NCI-H128 (cell line): ENCODE measurements around the gene NPAS3.

Experiments used
- DNase-seq: peaks from one replicate; lab custom pipeline; 2025; ENCODE audit not compliant: unreplicated experiment; lab: John Stamatoyannopoulos, UW

NPAS3 gene

DNA sequence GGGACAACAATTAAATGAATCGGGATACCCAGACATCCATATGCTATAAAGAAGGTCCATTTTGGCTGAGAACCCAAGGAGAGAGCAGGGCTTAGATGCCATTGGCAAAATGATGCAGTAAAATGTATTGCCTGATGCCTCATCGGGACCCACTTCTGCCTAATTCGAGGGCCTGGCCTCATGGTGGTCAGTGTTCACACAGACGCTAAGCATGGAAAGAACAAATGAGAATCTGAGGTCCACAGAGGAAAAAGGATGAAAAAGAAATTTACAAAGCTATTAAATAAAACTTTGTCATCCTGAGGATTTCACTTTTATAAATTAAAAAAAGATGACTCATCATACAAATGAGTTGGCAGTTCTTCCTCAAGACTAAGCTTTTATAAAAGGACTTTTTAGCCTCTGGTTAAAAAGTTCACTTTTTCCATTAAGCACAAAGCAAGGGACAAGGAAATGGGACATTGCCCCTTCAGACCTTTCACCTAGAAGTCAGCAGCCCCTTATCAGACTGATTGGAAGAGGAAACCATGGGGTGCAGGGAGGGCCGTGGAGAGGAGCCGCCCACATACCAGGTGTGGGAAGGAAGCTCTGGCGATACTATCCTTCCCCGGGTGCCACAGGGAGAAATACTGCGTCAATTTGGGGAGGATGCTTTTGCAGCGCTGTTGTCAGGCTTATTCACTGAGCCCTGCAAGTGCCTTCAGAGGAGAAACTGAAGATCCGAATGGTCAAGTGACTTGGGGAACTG is 836.2 kb downstream of the NPAS3 start:
- no peak for DNase-seq

DNA sequence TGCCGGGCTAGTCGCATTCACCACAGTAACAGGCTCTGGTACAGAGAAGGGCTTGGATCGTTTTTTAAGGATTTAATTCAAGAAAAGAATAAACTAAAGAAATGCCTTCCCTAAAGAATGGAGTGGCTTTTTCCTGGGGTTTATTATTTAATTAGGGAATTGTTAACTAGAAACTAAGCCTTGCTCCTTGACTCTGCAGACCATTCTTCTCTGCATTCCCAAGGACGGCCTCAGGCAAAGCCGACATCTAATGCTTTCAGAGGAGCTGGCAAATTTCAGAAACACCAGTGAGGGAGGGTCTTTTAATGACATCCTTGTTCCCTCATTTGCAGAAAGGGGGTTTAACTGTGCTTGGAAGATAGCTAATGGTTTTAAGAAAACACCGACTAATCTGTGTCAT is 838.2 kb downstream of the NPAS3 start:
- DNase-seq = no peak

DNA sequence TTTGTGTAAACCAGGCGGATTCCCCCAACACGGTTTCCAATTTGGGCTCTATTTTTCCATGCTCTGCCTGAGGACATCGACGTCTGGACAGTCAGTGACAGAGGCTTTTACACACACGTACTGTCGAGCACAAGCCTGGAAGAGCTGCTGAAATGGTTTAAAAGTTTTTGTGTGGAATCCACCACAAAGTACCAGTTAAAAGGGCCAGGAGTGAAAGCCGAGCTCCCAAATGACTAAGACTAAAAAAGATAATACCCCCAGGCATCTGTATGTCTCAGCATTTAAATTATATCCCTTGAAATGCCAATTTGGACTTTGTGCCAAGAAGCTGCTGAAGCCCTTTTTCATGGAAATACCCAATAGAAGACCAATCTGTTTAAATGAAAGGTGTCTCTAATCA is 839.0 kb downstream of the NPAS3 start:
- DNase-seq = no peak

GRCh38 chr14:33780035-33780434 is 841.4 kb downstream of the NPAS3 start:
- no peak for DNase-seq

DNA sequence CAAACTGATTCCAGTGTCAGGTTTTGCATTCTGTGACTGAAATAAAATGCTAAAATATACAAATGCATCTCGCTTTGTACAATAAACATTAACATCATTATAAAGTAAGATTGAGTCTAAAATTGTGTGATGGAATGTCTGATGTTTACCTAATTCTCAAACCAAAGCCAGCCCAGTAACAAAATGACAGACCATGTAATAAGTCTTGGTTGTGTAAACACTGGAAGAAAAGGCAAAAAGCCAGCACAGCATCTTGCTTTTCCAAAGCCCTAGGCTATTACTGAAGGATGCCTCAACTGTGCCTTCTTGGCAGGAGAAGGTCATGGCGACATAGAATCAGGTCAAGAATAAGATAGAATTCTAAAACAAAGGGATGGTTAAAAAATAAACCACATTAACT is 842.6 kb downstream of the NPAS3 start:
- no peak for DNase-seq

GRCh38 chr14:33782923-33783322 is 844.2 kb downstream of the NPAS3 start:
- no peak for DNase-seq

GRCh38 chr14:33786091-33786825 is 847.6 kb downstream of the NPAS3 start:
- DNase-seq = no peak

GRCh38 chr14:33788161-33788560 is 849.5 kb downstream of the NPAS3 start:
- DNase-seq = no peak

DNA sequence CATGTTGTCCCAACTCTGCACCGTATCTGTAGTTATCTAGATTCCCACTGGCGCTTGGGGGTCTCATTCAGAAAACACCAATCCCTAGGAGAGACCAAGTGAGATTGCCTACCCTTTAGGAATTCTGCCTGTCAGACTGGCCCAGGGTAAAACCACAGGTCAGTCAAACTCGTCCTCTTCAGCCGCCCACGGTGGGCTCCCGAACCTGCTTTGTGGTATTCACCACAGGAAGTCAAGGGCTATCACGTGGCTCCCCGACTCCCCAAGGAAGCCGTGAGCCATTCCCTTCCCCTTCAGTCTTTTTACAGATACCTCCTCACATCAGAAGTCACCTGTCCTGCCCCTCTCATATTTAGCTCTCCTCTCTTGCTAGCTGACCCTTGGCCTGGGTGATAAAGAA is 852.3 kb downstream of the NPAS3 start:
- DNase-seq = no peak

- DNase-seq = no peak
These were observed 853.5 kb downstream of the NPAS3 start for GRCh38 chr14:33792009-33792719.

GRCh38 chr14:33792720-33793368 is 854.2 kb downstream of the NPAS3 start:
- DNase-seq = peak; percentile 69

DNA sequence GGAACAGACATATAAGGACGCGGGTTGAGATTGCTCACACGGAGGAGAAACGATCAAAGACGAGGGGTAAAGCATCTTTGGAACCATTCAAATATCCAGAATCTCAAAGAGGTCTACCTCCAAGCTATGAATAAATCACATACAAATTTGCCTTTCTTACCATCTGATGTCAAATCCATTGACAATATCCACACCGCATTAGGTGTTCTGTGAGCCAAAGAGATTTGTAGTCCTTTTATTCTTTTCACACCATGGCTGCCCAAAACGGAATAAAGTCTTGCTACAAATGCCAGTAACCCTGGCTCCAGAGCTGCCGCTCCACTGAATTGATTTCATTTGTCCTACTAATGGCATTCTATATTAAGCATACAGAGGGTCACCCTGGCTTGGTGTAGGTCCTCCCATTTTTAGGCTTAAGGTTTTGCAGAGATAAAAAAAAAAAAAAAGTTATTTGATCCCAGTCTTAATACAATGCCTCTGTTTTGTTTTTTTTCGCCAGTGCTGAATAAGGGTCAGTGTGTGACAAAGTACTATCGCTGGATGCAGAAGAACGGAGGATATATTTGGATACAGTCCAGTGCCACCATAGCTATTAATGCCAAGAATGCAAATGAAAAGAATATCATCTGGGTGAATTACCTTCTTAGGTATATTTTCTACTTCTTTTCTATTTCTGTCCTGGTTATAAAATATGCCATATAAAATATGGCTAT is 854.9 kb downstream of the NPAS3 start:
- DNase-seq = no peak

GRCh38 chr14:33794791-33795305 is 856.2 kb downstream of the NPAS3 start:
- no peak for DNase-seq

- DNase-seq = no peak
These were observed 857.7 kb downstream of the NPAS3 start for GRCh38 chr14:33796356-33796755.

- DNase-seq = no peak
These were observed 861.3 kb downstream of the NPAS3 start for GRCh38 chr14:33799705-33800570.

DNA sequence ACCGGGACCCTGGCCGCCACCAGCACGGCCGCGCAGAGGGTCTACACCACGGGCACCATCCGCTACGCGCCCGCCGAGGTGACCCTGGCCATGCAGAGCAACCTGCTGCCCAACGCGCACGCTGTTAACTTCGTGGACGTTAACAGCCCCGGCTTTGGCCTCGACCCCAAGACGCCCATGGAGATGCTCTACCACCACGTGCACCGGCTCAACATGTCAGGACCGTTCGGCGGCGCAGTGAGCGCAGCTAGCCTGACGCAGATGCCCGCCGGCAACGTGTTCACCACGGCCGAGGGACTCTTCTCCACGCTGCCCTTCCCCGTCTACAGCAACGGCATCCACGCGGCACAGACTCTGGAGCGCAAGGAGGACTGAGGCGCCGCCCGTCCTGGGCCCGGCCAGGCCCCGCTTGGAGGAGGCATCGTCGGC is 862.1 kb downstream of the NPAS3 start:
- DNase-seq = no peak

DNA sequence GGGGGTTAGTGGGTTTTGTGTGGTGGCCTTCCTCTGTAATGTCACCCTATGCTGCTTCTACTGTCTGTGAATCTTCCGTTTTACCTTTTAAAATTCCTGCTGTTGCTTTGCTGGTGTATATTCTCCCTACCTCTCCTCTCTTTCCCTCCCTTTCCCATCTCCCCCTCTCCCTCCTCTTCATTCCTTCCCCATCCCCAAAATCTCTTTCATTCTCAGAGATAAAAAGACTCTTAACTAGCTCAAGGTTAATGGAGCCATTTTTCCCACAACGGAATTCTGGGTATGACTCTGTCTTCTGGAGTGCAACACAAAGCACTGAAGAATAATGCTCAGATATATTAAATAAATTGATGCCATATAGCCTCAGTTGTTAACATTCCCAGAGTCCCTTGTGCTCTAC is 864.1 kb downstream of the NPAS3 start:
- DNase-seq = no peak

GRCh38 chr14:33805593-33805992 is 866.9 kb downstream of the NPAS3 start:
- no peak for DNase-seq

DNA sequence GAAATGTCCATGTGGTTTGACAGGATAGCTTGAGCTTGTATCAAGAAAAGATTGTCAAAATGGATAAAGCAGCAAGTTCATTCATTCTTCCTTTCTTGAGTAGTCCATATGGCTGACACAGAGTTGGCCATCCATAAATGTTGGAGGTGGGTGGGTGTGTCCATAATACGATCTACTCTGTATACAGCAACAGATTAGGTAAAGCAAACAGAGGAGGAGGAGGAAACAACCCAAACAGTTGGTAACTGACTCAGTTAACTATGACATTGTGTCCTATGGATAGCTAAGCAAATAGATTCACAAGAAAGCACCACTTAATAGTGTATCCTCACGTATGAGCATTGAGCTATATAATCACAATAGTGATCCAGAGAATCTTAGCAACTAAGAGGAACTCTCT is 868.2 kb downstream of the NPAS3 start:
- no peak for DNase-seq

GRCh38 chr14:33808187-33808586 is 869.5 kb downstream of the NPAS3 start:
- DNase-seq = no peak
